Liver (tissue), 3 donors: ENCODE measurements around the gene ABLIM2.

ENCODE experiments used
- EGR1 ChIP-seq, 2 donors: IDR thresholded peaks; 2 replicates each; pipeline ENCODE4 v1.6.1; 2016 to 2018; ENCODE audit warnings: antibody characterized with exemption in 2 of 2, low read depth in 2 of 2
- JUND ChIP-seq, 2 donors: IDR thresholded peaks; 2 replicates each; pipeline ENCODE4 v1.6.1; 2016; ENCODE audit warnings: antibody characterized with exemption in 2 of 2
- RAD21 ChIP-seq, 2 donors: IDR thresholded peaks; 2 replicates each; pipeline ENCODE4 v1.6.1; 2016; ENCODE audit warnings: antibody characterized with exemption in 2 of 2, mild to moderate bottlenecking in 2 of 2
- RXRA ChIP-seq, 2 donors: IDR thresholded peaks; 2 replicates each; pipeline ENCODE4 v1.6.1; 2017 to 2018; ENCODE audit warnings: antibody characterized with exemption in 2 of 2, mild to moderate bottlenecking in 1 of 2
- TAF1 ChIP-seq: conservative IDR thresholded peaks from 2 replicates; pipeline ENCODE4 v1.6.1; 2016; ENCODE audit warnings: antibody characterized with exemption, mild to moderate bottlenecking
- TF ChIP-seq, protein P1 (sequence below): IDR thresholded peaks from 2 replicates; pipeline ENCODE4 v1.6.1; 2016; ENCODE audit warnings: antibody characterized with exemption
- TF ChIP-seq, protein P2 (sequence below): fragments of 150-350 bp; IDR thresholded peaks from 2 replicates; pipeline ENCODE4 v1.5.1; 2017; ENCODE audit warnings: improper control_type of control experiment, low read depth, low read length; ENCODE audit not compliant: missing input control
- TF ChIP-seq, protein P3 (sequence below): IDR thresholded peaks from 2 replicates; pipeline ENCODE4 v1.6.1; 2016; ENCODE audit warnings: antibody characterized with exemption
- donor health status: healthy.
- donor health status: healthy.

DNA sequence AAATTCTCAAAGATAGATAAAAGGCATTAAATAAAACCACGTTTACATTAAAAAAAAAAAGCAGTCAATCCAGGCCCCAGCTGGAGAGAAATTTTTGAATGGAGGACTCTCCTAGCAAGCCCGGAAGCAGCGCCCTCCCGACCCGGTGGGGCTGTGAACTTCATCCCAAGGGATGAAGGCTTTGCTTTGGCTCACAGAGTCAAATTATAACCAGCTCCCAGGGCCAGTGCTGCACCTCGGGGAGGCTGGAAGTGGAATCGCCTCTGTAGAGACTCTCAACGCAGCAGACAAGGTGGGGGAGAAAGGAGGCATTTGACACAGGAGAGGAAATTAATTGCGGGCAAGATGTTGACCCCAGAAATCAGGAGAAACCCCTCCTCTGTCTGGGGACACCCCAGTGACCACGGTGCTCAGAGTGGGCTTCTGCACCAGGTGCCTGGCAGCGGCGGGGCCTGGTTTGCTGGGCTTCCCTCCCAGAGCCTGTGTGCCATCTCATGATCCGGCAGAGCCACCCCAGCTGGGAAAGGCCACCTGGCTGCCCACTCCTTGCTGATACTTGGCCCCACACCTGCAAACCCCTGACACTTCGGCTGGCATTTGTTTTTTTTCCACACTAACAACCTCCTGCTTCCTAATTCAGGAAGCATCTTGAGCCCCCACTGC is 71.7 kb downstream of the ABLIM2 start:
- TF ChIP-seq, protein P1, sequence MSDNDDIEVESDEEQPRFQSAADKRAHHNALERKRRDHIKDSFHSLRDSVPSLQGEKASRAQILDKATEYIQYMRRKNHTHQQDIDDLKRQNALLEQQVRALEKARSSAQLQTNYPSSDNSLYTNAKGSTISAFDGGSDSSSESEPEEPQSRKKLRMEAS: no peak
- TF ChIP-seq, protein P2, sequence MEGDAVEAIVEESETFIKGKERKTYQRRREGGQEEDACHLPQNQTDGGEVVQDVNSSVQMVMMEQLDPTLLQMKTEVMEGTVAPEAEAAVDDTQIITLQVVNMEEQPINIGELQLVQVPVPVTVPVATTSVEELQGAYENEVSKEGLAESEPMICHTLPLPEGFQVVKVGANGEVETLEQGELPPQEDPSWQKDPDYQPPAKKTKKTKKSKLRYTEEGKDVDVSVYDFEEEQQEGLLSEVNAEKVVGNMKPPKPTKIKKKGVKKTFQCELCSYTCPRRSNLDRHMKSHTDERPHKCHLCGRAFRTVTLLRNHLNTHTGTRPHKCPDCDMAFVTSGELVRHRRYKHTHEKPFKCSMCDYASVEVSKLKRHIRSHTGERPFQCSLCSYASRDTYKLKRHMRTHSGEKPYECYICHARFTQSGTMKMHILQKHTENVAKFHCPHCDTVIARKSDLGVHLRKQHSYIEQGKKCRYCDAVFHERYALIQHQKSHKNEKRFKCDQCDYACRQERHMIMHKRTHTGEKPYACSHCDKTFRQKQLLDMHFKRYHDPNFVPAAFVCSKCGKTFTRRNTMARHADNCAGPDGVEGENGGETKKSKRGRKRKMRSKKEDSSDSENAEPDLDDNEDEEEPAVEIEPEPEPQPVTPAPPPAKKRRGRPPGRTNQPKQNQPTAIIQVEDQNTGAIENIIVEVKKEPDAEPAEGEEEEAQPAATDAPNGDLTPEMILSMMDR: no peak
- TF ChIP-seq JUND (IDR thresholded peaks at IDR 0.05): no peak
- TF ChIP-seq TAF1: no peak
- TF ChIP-seq, protein P3, sequence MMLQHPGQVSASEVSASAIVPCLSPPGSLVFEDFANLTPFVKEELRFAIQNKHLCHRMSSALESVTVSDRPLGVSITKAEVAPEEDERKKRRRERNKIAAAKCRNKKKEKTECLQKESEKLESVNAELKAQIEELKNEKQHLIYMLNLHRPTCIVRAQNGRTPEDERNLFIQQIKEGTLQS: no peak
- no peak for TF ChIP-seq RAD21 (IDR thresholded peaks at IDR 0.05)
- no peak for TF ChIP-seq RXRA (IDR thresholded peaks at IDR 0.05)
- TF ChIP-seq EGR1 (IDR thresholded peaks at IDR 0.05; ENCODE audit: low read depth in 2 of 2): no peak
